GM18511 (cell line): ENCODE results near the gene SARS2.
"Not testable (repeated sequence)": the region's sequence is repeated elsewhere in the genome, so short reads cannot be mapped to it uniquely, and the experiment has no call there.

ENCODE experiments used
- ATAC-seq: cut with Tn5 transposase; IDR thresholded peaks from one replicate; pipeline ENCODE4 v1.9.1; 2021; ENCODE audit warnings: mild to moderate bottlenecking, moderate library complexity; ENCODE audit not compliant: unreplicated experiment

Gene SARS2, protein sequence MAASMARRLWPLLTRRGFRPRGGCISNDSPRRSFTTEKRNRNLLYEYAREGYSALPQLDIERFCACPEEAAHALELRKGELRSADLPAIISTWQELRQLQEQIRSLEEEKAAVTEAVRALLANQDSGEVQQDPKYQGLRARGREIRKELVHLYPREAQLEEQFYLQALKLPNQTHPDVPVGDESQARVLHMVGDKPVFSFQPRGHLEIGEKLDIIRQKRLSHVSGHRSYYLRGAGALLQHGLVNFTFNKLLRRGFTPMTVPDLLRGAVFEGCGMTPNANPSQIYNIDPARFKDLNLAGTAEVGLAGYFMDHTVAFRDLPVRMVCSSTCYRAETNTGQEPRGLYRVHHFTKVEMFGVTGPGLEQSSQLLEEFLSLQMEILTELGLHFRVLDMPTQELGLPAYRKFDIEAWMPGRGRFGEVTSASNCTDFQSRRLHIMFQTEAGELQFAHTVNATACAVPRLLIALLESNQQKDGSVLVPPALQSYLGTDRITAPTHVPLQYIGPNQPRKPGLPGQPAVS

DNA sequence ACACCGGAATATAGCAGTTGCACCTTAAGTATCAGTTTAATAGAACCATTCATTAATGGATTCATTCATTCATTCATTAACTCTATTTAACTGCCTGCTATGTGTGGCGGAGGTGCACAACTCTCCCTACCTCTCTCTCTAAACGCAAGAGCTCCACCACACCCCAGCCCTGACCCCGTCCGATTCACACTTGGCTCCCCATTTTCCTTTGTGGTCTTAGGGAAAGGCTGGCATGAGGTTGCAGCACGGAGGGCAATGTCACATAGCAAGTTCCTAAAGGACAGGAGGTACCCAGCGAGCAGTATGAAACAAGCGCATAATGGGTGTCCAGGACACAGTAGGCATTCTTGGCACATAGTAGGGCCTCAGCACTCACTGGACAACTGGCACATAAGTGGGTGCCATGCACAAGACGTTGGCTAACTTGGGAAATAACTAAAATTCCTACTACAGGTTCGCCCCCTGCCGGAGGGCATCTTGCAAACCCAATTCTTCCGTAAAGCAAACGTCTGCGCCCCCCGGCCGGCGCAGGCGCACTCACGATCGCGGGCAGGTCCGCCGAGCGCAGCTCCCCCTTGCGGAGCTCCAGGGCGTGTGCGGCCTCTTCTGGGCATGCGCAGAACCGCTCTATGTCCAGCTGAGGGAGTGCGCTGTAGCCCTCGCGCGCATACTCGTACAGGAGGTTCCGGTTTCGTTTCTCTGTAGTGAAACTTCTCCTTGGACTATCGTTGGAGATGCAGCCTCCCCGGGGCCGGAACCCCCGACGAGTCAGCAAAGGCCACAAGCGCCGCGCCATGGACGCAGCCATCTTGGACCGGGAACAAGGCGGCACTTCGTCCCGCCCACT, at the start of gene SARS2:
TSS of gene SARS2 (minus strand) at position 835 of the 847 bp plus-strand sequence. CDS start at position 808, 27 bp downstream.
- peak; percentile 75 for ATAC-seq

DNA sequence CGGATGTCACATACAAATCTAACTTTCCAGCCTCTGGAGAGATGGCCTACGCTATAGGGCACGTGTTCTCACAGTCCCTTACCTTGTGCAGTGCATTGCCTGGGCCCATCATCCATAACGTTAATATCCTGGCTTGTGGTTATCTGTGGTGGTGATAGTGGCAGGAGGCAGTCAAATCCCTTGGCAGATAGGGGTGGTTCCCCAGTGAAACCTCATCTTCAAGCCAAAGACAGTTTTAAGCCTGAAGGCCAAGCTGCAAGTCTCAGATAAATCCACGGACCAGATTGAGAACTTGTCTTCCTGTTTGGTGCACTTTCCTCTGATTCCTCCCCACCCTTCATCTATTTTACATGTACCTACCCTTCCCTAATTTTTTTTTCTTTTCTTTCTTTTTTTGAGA, 49.2 kb upstream of the SARS2 start:
- no peak for ATAC-seq

DNA sequence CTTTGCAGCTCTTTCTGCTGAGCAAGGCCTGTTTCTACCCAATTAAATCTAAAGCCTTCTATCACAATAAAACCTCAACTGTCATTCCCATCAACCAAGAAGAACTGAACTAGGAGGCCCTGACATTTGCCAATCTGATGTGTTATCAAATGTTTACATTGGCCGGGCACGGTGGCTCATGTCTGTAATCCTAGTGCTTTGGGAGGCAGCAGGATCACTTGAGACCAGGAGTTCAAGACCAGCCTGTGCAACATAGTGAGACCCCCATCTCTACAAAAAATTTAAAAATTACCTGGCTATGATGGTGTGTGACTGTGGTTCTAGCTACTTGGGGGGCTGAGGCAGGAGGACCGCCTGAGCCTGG, 47.7 kb upstream of the SARS2 start:
- no peak for ATAC-seq

DNA sequence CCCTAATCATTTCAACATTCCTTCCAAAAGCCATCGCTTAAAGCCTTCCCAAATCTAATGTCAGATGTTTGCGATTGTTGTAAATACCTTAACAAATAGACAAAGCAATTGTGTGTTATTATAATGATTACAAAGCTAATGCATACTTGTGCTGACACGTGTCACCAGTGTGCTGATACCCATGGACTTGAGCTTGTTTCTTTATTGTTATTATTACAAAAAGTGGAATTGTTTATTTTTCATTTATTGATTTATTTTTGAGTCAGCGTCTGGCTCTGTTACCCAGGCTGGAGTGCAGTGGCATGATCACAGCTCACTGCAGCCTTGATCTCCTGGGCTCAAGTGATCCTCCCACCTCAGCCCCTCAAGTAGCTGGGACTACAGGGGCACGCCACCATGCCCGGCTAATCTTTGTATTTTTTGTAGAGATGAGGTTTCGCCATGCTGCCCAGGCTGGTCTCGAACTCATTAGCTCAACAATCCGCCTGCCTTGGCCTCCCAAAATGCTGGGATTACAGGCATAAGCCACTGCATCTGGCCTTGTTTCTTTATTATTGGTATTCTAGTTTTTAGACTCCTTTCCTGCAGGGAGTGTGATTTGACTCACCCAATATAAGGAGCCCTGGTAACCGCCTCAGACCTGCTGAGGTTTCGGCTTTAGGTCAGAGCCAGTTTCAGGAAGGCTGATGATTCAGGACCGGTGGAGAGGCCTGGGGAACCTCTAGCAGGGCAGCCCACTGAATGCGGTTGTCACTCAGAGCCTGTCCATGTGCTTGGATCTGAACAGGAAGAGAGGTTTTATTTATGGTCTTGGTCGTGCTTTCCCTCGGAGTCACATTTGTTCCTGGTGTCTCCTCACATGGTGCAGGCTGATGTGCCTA, 47.1 kb upstream of the SARS2 start:
- peak; percentile 87 for ATAC-seq

DNA sequence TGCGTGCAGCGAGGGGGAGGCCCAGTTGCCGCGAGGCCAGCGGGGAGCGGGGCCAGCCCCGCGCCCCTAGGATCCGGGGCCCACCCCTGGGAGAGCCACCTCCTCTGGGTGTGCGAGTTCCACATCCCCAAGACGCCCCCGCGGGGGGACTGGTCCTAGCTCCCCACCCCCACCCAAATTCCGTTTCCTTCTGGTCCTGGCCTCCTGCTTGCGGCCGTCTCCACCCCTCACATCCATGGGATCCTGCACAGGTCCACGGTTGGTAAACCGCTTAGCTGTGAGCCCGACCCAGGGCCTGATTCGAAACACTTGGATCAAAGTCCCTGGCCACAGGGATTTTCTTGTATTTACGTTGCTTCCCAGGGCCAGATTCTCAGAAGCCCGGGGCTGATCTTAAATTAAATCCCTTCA, 45.3 kb upstream of the SARS2 start:
- no peak for ATAC-seq

GRCh38 chr19:38975214-38975860, 44.8 kb upstream of the SARS2 start, which contains the start of gene FBXO17:
TSS of gene FBXO17 (minus strand) at chr19:38975742. CDS start at chr19:38950319, 25,423 bp downstream.
- no peak for ATAC-seq

DNA sequence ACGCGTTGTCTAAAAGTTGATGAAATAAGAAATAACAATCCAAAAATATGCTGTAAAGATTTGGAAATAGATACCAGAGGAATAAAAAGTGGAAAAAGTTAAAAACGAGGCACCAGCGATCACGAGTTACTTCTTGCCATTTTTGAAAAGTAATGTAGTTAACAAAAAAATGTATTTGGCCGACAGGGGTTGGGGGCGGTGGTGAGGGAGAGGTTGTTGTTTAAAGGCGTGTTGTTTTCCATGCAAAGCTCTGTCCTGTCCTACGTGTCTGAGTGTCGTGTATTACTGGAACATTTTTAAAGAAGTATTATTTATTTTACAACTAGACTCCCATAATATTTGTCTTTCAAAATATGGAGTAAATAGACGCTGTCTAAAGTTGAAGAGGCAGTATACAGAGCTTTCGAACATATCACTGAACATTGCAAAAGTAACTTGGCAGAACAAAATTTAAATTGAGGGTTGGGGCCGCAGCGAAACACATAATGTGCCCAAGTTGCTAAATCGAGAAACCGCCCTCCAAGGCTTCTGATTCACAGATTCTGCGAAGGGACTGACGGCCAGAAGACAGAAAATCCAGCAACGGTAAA, 44.2 kb upstream of the SARS2 start:
- ATAC-seq, result no peak

DNA sequence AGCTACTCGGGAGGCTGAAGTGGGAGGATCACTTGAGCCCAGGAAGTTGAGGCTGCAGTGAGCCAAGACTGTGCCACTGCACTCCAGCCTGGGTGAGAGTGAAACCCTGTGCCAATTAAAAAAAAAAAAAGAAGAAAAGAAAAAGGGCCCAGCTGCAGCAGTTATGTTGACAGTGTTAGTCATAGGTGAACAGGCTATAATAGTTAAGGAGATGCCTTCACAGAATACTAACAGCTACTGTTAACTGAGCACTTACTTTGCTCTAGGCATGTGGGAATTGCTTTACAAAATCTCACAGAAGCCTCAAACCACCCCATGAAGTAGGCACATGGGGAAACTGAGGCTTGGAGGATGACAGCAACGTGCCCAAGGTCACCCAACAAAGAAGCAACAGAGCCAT, 41.1 kb upstream of the SARS2 start:
- no peak for ATAC-seq

- no peak for ATAC-seq
These were observed 40.3 kb upstream of the SARS2 start for GRCh38 chr19:38970664-38971532.

DNA sequence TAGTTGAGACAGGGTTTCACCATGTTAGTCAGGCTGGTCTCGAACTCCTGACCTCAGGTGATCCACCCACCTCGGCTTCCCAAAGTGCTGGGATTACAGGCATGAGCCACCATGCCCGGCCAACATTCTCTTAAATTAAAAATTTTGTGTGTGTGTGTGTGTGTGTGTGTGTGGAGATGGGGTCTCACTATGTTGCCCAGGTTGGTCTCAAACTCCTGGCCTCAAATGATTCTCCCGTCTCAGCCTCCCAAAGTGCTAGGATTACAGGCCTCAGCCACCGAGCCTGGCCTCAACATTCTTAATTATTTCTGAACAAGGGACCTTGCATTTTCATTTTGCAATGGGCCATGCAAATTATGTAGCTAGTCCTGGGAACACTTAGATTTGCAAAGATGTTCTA, 35.6 kb upstream of the SARS2 start:
- not testable (repeated sequence) for ATAC-seq

DNA sequence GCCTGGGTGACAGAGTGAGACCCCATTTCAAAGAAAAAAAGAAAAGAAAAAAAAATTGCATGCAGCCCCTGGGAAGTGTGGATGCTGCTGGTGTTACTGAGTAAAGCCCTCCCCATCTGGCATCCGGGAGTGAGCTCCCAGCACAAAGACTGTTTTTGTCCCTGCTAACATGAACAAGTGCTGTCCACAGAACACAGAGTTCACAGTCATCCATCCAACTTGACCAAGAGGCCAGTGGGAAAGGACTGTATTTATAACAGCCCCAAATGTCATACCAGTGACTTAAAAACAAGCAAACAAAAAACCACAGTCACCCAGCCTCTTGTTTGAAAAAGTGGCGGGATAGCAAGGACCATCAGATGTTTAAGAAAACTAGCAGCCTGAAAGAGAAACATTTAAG, 34.2 kb upstream of the SARS2 start:
- no peak for ATAC-seq

DNA sequence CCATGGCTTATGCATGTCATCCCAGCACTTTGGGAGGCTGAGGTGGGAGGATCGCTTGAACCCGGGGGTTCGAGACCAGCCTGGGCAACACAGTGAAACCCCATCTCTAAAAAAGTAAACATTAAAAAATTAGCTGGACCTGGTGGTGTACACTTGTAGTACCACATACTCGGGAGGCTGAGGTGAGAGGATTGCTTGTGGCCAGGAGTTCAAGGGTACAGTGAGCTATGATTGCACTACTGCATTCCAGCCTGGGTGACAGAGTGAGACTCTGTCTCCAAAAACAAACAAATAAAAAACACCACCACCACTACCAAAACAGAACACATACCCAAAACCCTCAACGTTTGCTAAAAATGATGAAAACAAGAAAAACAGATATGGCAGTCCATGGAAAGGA, 29.1 kb upstream of the SARS2 start:
- no peak for ATAC-seq

- no peak for ATAC-seq
These were observed 27.7 kb upstream of the SARS2 start for GRCh38 chr19:38958301-38958700.

GRCh38 chr19:38956264-38956663, 25.7 kb upstream of the SARS2 start:
- ATAC-seq, result no peak

DNA sequence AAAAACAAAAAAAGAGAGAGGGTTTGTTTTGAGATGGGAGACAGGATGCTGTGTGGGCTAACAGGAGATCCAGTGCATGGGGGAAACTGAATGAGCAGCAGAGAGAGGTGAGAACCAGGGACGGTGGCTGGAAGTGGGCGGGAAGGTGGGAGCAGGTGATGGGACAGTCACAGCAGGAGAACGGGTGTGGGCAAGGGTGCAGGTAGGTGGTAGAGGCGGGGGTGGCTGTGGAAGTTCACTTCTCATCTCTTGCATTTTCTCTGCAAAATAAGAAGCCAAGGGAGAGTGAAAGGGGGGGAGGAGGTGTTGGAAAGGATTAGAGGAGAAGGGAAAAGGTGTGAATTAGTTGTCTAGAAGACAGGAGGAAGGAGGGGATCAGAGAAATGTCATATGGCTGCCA, 23.1 kb upstream of the SARS2 start:
- ATAC-seq, result no peak

- ATAC-seq, result no peak
These were observed 22.0 kb upstream of the SARS2 start for GRCh38 chr19:38952395-38953165.

DNA sequence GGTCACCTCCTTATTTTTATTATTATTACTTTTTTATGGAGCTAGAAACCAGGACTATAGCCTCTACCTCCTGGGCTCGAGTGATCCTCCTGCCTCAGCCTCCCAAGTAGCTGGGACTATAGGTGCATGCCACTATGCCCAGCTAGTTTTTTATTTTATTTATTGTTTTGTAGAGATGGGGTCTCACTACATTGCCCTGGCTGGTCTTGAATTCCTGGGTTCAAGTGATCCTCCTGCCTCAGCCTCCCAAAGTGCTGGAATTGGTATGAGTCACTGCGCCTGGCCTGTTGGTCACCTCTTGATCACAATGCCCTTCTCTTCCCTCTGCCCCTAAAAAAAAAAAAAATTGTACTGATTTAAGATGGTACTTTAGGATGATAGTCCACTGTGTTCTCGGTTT, 20.6 kb upstream of the SARS2 start:
- no peak for ATAC-seq
